ENCODE data around the gene SEC31B.

GRCh38 chr10:100469756-100470155 lies 49.9 kb downstream of the SEC31B start:
- TF ChIP-seq EP300 (IDR thresholded peaks at IDR 0.05; ENCODE audit: borderline replicate concordance) = no peak
- TF ChIP-seq REST (IDR thresholded peaks at IDR 0.05; ENCODE audit: low read depth) = no peak
- TF ChIP-seq MAX (IDR thresholded peaks at IDR 0.05) = no peak
- no peak for TF ChIP-seq YY1 (IDR thresholded peaks at IDR 0.05; ENCODE audit: low read depth)
- TF ChIP-seq TAF1 (IDR thresholded peaks at IDR 0.05; ENCODE audit: low read depth) = no peak

Measured in Ishikawa (cell line).